ENCODE data around the gene L3MBTL4.
"Not testable (repeated sequence)": the region's sequence is repeated elsewhere in the genome, so short reads cannot be mapped to it uniquely, and the experiment has no call there.

Gene L3MBTL4

DNA sequence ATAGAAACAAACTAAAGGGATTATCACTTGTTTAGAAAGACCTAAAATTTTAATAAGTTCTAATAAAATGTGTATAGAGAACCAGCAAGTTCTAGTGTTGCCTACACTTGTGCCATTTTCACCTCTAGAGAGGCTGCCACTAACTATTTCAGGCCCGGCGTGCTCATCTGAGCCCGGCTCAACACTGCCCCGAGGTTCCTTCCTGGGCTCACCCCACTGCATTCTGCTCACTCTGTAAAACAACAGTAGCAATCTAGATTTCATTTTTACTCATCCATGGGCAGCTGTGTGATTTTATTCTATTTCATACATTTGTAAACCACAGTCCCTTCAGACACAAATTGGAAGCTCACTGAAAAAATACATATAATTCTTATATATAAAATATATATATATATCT lies 253.2 kb downstream of the L3MBTL4 start:
- no peak for DNase-seq

GRCh38 chr18:6159426-6159825 lies 255.3 kb downstream of the L3MBTL4 start:
- no peak for DNase-seq

- no peak for DNase-seq
Measured at GRCh38 chr18:6158958-6159357, 255.8 kb downstream of the L3MBTL4 start.

GRCh38 chr18:6156446-6156845 lies 258.3 kb downstream of the L3MBTL4 start:
- DNase-seq, result no peak

DNA sequence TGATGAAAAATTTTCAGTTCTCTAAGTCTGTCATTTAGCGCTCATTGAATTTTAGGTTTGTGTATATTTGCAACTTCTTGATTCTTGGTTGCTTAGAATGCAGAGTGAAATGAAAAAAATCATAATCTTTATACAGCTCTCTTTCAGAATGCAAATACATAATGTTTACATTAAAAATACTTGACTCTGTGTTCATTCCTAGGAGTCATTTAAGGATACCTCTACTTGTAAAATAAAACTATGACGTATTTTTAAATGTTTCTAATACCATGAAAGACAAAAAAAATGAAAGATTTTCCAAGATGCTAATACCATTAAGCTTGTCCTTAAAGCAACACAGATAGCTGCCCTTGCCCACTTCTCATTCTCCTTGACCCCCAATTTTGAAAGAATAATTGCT lies 259.0 kb downstream of the L3MBTL4 start:
- DNase-seq, result no peak

- no peak for DNase-seq
Measured at GRCh38 chr18:6150430-6150829, 264.3 kb downstream of the L3MBTL4 start.

DNA sequence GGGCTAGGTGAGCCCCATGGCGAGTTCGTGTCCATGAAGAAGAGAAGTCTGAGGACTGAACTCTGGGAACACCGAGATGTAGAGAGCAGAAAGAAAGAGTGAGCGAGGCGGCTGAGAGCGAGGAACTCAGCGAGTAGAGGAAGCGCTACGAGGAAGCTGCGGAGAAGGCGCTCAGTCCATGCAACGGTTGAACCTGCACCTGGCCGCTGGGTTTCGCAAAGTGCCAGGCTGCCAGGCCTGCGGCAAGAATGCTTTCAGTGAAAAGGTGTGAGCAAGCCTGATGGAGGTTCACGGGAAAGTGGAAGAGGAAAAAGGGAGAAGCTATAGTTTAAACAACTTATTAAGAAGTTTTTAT lies 268.4 kb downstream of the L3MBTL4 start:
- DNase-seq, result no peak

DNA sequence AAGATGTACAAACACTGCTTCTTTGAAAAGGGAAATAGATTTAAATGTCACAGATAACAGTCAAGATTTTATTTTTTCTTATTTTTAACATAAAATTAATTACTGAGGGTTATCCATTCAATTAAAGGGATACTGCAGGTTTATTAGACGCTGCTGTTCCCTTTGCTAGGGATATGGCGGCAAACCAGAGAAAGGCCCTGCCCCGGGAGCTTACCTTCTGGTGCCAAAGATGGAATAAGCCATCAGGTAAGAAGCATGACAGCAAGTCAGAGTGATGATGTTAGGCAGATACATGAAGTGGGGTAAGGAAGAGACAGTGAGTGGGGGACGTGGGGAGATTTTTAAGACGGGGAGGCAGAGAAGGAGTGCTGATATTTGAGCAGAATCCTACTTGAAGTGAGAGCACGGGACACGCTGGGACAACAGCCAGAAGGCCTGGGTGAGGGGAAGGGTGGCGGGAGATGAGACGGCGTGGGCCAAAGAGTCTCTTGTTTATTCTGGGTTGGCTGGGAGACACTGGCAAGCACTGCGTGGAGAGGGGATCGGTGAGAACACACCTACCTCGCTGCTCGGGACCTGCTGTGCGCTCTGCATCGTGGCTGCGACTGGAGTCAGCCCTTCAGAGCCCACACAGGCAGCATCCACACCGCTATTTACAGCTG lies 268.9 kb downstream of the L3MBTL4 start:
- DNase-seq, result no peak

- DNase-seq, result no peak
Measured at GRCh38 chr18:6139007-6139406, 275.7 kb downstream of the L3MBTL4 start.

DNA sequence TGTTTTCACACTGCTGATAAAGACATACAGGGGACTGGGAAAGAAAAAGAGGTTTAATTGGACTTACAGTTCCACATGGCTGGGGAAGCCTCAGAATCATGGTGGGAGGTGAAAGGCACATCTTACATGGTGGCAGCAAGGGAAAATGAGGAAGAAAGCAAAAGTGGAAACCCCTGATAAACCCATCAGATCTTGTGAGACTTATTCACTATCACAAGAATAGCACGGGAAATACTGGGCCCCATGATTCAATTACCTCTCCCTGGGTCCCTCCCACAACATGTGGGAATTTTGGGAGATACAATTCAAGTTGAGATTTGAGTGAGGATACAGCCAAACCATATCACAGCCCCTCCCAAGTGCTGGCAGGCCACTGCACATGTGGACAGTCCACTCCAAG lies 278.8 kb downstream of the L3MBTL4 start:
- not testable (repeated sequence) for DNase-seq

DNA sequence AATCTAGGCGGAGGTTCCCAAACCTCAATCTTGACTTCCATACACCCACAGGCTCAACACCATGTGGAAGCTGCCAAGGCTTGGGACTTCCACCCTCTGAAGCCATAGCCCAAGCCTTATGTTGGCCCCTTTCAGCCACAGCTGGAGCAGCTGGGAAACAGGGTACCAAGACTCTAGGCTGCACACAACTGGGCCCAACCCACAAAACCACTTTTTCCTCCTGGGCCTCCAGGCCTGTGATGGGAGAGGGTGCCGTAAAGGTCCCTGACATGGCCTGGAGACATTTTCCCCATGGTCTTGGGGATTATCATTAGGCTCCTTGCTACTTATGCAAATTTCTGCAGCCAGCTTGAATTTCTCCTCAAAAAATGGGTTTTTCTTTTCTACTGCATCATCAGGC lies 279.7 kb downstream of the L3MBTL4 start:
- not testable (repeated sequence) for DNase-seq

GRCh38 chr18:6132751-6133368 lies 281.9 kb downstream of the L3MBTL4 start:
- no peak for DNase-seq

DNA sequence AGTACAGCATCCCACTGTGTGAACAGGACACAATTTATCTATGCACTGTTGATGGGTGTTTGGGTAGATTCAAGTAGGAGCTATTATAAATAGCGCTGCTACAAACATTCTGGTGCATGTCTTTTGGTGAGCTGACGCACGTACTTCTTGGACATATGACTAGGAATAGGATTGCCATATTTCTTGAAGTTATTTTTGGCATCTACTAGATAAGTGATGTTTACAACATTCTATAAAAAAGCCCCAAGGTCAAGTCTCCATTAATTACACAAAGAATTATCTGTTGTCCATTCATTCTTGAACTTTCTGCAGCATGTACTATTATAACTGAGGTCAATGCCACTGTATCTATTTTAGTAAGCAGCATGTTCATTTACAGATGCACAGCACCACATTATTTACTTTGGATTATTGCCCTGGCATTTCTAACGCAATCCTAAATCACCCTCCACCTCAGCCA lies 293.9 kb downstream of the L3MBTL4 start:
- no peak for DNase-seq

- no peak for DNase-seq
Measured at GRCh38 chr18:6119761-6120160, 294.9 kb downstream of the L3MBTL4 start.

- no peak for DNase-seq
Measured at GRCh38 chr18:6118080-6118479, 296.6 kb downstream of the L3MBTL4 start.

DNA sequence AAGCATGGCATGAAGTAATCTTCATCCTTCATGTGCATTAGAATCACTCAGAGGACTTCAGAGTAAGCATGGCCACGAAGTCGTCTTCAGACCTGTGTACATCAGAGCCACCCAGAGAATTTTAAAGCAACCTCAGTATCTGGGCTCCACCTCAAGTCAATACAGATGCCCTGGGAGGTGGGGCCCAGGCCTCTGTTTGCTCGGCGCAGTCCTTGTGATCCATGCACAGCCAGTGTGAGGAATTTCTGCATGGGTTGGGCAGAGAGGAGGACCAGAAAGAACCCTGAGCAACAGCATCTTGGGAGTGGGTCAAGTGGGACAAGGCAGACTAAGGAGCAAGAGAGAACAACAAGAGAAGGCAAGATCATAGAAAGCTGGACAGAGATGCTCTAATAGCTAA lies 299.0 kb downstream of the L3MBTL4 start:
- DNase-seq, result no peak

DNA sequence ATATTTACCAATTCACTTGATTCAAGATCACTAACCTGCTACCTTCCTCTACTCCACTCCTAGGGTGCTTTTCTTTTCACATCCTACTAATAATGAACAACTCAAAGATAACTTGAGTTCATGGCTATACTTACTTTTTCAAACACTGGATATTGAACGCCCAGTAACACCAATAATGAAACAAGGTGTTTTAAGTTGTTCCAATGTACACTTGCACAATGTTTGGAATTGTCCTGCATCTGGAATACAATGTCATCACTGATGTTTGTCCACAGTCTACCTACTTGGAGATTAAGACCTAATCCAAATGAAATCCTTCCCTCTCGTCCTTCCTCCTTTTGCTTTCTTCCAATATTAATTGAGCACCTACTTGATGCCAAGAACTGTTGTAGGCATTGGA lies 301.1 kb downstream of the L3MBTL4 start:
- DNase-seq, result no peak

- no peak for DNase-seq
Measured at GRCh38 chr18:6111726-6112125, 303.0 kb downstream of the L3MBTL4 start.

GRCh38 chr18:6109743-6110142 lies 305.0 kb downstream of the L3MBTL4 start:
- DNase-seq, result no peak

- DNase-seq, result no peak
Measured at GRCh38 chr18:6107794-6108193, 306.9 kb downstream of the L3MBTL4 start.

- no peak for DNase-seq
Measured at GRCh38 chr18:6106091-6106685, 308.5 kb downstream of the L3MBTL4 start.

- DNase-seq, result no peak
Measured at GRCh38 chr18:6103741-6104140, 311.0 kb downstream of the L3MBTL4 start.

- no peak for DNase-seq
Measured at GRCh38 chr18:6096730-6097129, 318.0 kb downstream of the L3MBTL4 start.

- no peak for DNase-seq
Measured at GRCh38 chr18:6088432-6088831, 326.3 kb downstream of the L3MBTL4 start.

DNA sequence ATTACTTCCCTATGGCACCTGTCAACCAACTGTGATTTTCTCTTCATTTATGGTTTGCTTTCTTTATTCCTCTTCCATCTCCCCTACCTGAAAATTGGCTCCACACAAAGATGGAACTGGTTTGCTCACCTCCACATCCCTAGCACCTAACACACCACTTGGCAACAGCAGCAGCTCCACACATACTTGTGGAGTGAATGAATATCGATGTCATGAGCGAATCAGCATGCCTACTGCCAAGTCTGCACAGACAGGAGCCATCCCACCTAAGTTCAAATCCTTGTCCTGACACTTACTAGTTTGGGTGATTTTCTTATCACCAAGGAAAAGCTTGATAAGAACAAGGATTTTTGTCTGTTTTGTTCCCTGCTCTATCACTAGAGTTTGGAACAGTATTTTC lies 328.0 kb downstream of the L3MBTL4 start:
- DNase-seq, result no peak

Data from bone marrow (tissue), 2 donors.